Astrocyte (in vitro differentiated cells and primary cell): ENCODE results near the gene UTP4. TPM values are rescaled to one million over a fixed set of nuclear protein-coding genes. Genes with fewer than 3 reads are reported as not detected.

Experiments
- DNase-seq: peaks from one replicate; pipeline ENCODE4 v3.0.0-alpha.2; 2010; ENCODE audit warnings: low read depth
- FAIRE-seq: peaks from 2 replicates; lab custom pipeline; 2011; peaks lifted over from hg19 to GRCh38; lab: Jason Lieb, UNC
- H2AFZ ChIP-seq: 2 replicates; pipeline ENCODE4 v1.6.0; 2012; ENCODE audit warnings: low read depth, low read length, inconsistent platforms
- H3K27ac ChIP-seq: 2 replicates; pipeline ENCODE4 v1.5.1; 2011; ENCODE audit warnings: low read depth, low read length, inconsistent platforms
- H3K27me3 ChIP-seq: 2 replicates; pipeline ENCODE4 v1.6.0; 2011; ENCODE audit warnings: low read length, inconsistent platforms; ENCODE audit not compliant: insufficient read depth
- H3K36me3 ChIP-seq: 2 replicates; pipeline ENCODE4 v1.5.1; 2011; ENCODE audit warnings: low read length, inconsistent platforms; ENCODE audit not compliant: insufficient read depth
- H3K4me1 ChIP-seq: 2 replicates; pipeline ENCODE4 v1.5.1; 2011; ENCODE audit warnings: low read length, inconsistent platforms; ENCODE audit not compliant: insufficient read depth
- H3K4me2 ChIP-seq: 2 replicates; pipeline ENCODE4 v1.6.0; 2012; ENCODE audit warnings: low read length, inconsistent platforms
- H3K4me3 ChIP-seq: 2 replicates; pipeline ENCODE4 v1.5.1; 2011; ENCODE audit warnings: low read depth, mild to moderate bottlenecking, low read length, inconsistent platforms; ENCODE audit not compliant: insufficient read depth
- H3K79me2 ChIP-seq: 2 replicates; pipeline ENCODE4 v1.6.0; 2012; ENCODE audit warnings: mild to moderate bottlenecking, low read length, inconsistent platforms; ENCODE audit not compliant: insufficient read depth
- H3K9ac ChIP-seq: 2 replicates; pipeline ENCODE4 v1.6.0; 2012; ENCODE audit warnings: mild to moderate bottlenecking, low read length, inconsistent platforms
- H3K9me3 ChIP-seq: 2 replicates; pipeline ENCODE4 v1.5.1; 2012; ENCODE audit warnings: low read depth, mild to moderate bottlenecking, low read length, inconsistent platforms; ENCODE audit not compliant: insufficient read depth
- H4K20me1 ChIP-seq: 2 replicates; pipeline ENCODE4 v1.6.0; 2012; ENCODE audit warnings: low read length, inconsistent platforms; ENCODE audit not compliant: insufficient read depth
- H3K27ac Mint-ChIP-seq: one replicate; pipeline ENCODE4 v1.8.0; 2021; ENCODE audit warnings: mild to moderate bottlenecking, mixed read lengths; ENCODE audit not compliant: unreplicated experiment
- H3K27me3 Mint-ChIP-seq: one replicate; pipeline ENCODE4 v1.8.0; 2021; ENCODE audit warnings: low read depth, mixed read lengths; ENCODE audit not compliant: unreplicated experiment
- H3K36me3 Mint-ChIP-seq: one replicate; pipeline ENCODE4 v1.8.0; 2021; ENCODE audit warnings: low read depth, mixed read lengths; ENCODE audit not compliant: unreplicated experiment
- H3K4me1 Mint-ChIP-seq: one replicate; pipeline ENCODE4 v1.8.0; 2021; ENCODE audit warnings: low read depth, mixed read lengths; ENCODE audit not compliant: unreplicated experiment
- H3K4me3 Mint-ChIP-seq: one replicate; pipeline ENCODE4 v1.8.0; 2021; ENCODE audit warnings: mild to moderate bottlenecking, moderate library complexity, mixed read lengths; ENCODE audit not compliant: unreplicated experiment
- H3K9me3 Mint-ChIP-seq: one replicate; pipeline ENCODE4 v1.8.0; 2021; ENCODE audit warnings: mild to moderate bottlenecking, mixed read lengths; ENCODE audit not compliant: unreplicated experiment
- CTCF ChIP-seq: IDR thresholded peaks from 2 replicates; pipeline ENCODE4 v1.5.1; 2011; ENCODE audit warnings: low read depth, mild to moderate bottlenecking, inconsistent platforms, low read length, moderate library complexity; ENCODE audit not compliant: insufficient read depth
- EZH2 ChIP-seq: IDR thresholded peaks from 2 replicates; pipeline ENCODE4 v1.6.1; 2012; ENCODE audit warnings: mild to moderate bottlenecking, low read length, inconsistent platforms; ENCODE audit not compliant: insufficient read depth
- total RNA-seq: library from RNA; stranded (reverse); gene quantifications from 2 replicates; pipeline ENCODE4 v1.2.1, GENCODE V29; 2021

Gene UTP4
- total RNA-seq, 1 donor from 2014 or later, result 69.4 TPM

- H3K36me3 Mint-ChIP-seq, result peaks cover 4% of the 10 kb centered on the region
- TF ChIP-seq EZH2 (no peak), CTCF (no peak)
- H3K4me2 ChIP-seq, result peak overlapping the region; percentile 33
Measured at GRCh38 chr16:69193855-69194254, 61.4 kb downstream of the UTP4 start.

GRCh38 chr16:69194488-69194887, 62.0 kb downstream of the UTP4 start:
- H3K4me2 ChIP-seq, result no peak overlapping the region

More at GRCh38 chr16:69193855-69194254, 61.4 kb downstream of the UTP4 start:
- no peaks in the 10 kb centered on the region for H3K27me3 Mint-ChIP-seq
- H3K9ac ChIP-seq, result no peak overlapping the region
- FAIRE-seq, result no peak
- H4K20me1 ChIP-seq, result peaks cover 78% of the 10 kb centered on the region
- H3K9me3 ChIP-seq, result no peaks in the 10 kb centered on the region
- peaks cover 19% of the 10 kb centered on the region for H3K4me1 Mint-ChIP-seq
- no peak overlapping the region for H2AFZ ChIP-seq
- H3K27me3 ChIP-seq, result no peaks in the 10 kb centered on the region
- no peak overlapping the region for H3K27ac Mint-ChIP-seq
- H3K36me3 ChIP-seq, result no peaks in the 10 kb centered on the region
- no peak overlapping the region for H3K4me3 ChIP-seq
- H3K79me2 ChIP-seq, result peaks cover 98% of the 10 kb centered on the region
- peak; percentile 47 for DNase-seq
- no peak overlapping the region for H3K4me3 Mint-ChIP-seq
- H3K4me1 ChIP-seq, result peaks cover 23% of the 10 kb centered on the region
- H3K9me3 Mint-ChIP-seq, result no peaks in the 10 kb centered on the region
- H3K27ac ChIP-seq, result no peak overlapping the region

More at GRCh38 chr16:69194488-69194887, 62.0 kb downstream of the UTP4 start:
- Histone ChIP-seq H3K9ac (no peak overlapping the region), H3K4me1 (peaks cover 18% of the 10 kb centered on the region), H3K27me3 (no peaks in the 10 kb centered on the region), H3K9me3 (no peaks in the 10 kb centered on the region), H3K36me3 (no peaks in the 10 kb centered on the region), H4K20me1 (peaks cover 78% of the 10 kb centered on the region), H2AFZ (no peak overlapping the region), H3K4me3 (no peak overlapping the region), H3K79me2 (peaks cover 98% of the 10 kb centered on the region), H3K27ac (no peak overlapping the region)
- Mint-ChIP-seq H3K27ac (no peak overlapping the region), H3K27me3 (no peaks in the 10 kb centered on the region), H3K9me3 (no peaks in the 10 kb centered on the region), H3K4me3 (no peak overlapping the region), H3K36me3 (peaks cover 4% of the 10 kb centered on the region), H3K4me1 (peaks cover 19% of the 10 kb centered on the region)
- DNase-seq (no peak), FAIRE-seq (no peak)
- TF ChIP-seq EZH2, result no peak
- TF ChIP-seq CTCF, result no peak
